ENCODE results near the gene CHRNA4.

GRCh38 chr20:63312273-63312672 lies 48.9 kb downstream of the CHRNA4 start:
- no peak for TF ChIP-seq ZNF274 (IDR thresholded peaks at IDR 0.05; ENCODE audit: low read depth, low read length)
- no peak for TF ChIP-seq SUZ12 (IDR thresholded peaks at IDR 0.05; ENCODE audit: extremely low read depth, insufficient read depth, insufficient read length)
- no peak for TF ChIP-seq YY1 (IDR thresholded peaks at IDR 0.05; ENCODE audit: insufficient read depth, insufficient read length)

Data from NT2/D1 (cell line).